Psoas muscle (tissue), 8 donors: Measurements from ENCODE around the gene PRRC2A. TPM values are rescaled to one million over a fixed set of nuclear protein-coding genes. Genes with fewer than 3 reads are reported as not detected.

ENCODE experiments used
- ATAC-seq, 4 donors: fragments of 200-7000 bp; cut with Tn5 transposase; one replicate each; pipeline ENCODE4 v1.9.1; 2020; ENCODE audit warnings: moderate library complexity in 3 of 4, mild to moderate bottlenecking in 2 of 4
- DNase-seq, 2 donors: peaks; one replicate each; pipeline ENCODE4 v3.0.0-alpha.2; 2020
- H3K27ac ChIP-seq: fragments of 200-600 bp; one replicate; pipeline ENCODE4 v1.8.0; 2022
- H3K27me3 ChIP-seq, 3 donors: fragments of 200-600 bp in 1 of 3; one replicate each; pipeline versions ENCODE4 v1.6.1 to v1.8.0; 2013 to 2022; ENCODE audit warnings: low read length in 2 of 3, mild to moderate bottlenecking in 2 of 3, moderate library complexity in 1 of 3; ENCODE audit not compliant: insufficient read depth in 3 of 3
- H3K36me3 ChIP-seq, 2 donors: fragments of 200-600 bp in 1 of 2; one replicate each; pipeline versions ENCODE4 v1.6.1 to v1.8.0; 2013 to 2022; ENCODE audit warnings: low read depth in 1 of 2, mild to moderate bottlenecking in 1 of 2, moderate library complexity in 1 of 2; ENCODE audit not compliant: insufficient read depth in 1 of 2
- H3K4me1 ChIP-seq: fragments of 200-600 bp; one replicate; pipeline ENCODE4 v1.8.0; 2022
- H3K4me3 ChIP-seq: fragments of 200-600 bp; one replicate; pipeline ENCODE4 v1.8.0; 2022; ENCODE audit warnings: mild to moderate bottlenecking
- H3K9me3 ChIP-seq: fragments of 200-600 bp; one replicate; pipeline ENCODE4 v1.8.0; 2022
- CTCF ChIP-seq: fragments of 200-600 bp; IDR thresholded peaks from one replicate; pipeline ENCODE4 v1.8.0; 2022; ENCODE audit warnings: antibody characterized with exemption
- WGBS, 3 donors: extraction: QIAGEN DNeasy Blood & Tissue Kit; methylation state at CpG; one replicate each; pipeline versions ENCODE4 v1.1.6 to v1.1.7; 2013; 5-methylcytosine and 5-hydroxymethylcytosine counted together
- intact Hi-C, 2 donors: fragments of 100-400 bp; cut with DNase I; formaldehyde crosslinking; loops; one replicate each; pipeline versions ENCODE4 v1.11.0 to v1.14.2; 2022
- polyA plus RNA-seq, 3 donors: library from polyadenylated mRNA; stranded (reverse); fragments of 200-250 nt; gene quantifications; one replicate each; pipeline ENCODE4 v1.2.3, GENCODE V29; 2013
- total RNA-seq, 4 donors: library from RNA; stranded (reverse); fragmentation: NEBNext Ultra II Directional in 2 of 4; extraction: Animal tissue kit (Norgen Biotek cat#: 25700) in 2 of 4; gene quantifications; one replicate each; pipeline versions ENCODE4 v1.2.1 to v1.2.4, GENCODE V29; 2021 to 2023
- donor health status: healthy with polysubstance abuse.
- donor health status: DM: no; HTN: no; CAD: no; lungs with moderate emphysema.
- donor health status: Bipolar disorder and iron deficiency.
- donor health status: healthy.
- donor health status: DM: yes; HTN: yes; CAD: no.
- donor health status: DM: no; HTN: no; CAD: no.
- donor health status: DM: no; HTN: no; CAD: no.
- donor health status: DM: yes; HTN: yes; CAD: no.

Gene PRRC2A
- total and polyA plus RNA-seq, 7 donors: 60.2 to 119 (median 81.4) TPM

- Histone ChIP-seq H3K4me3 (peak overlapping the region; percentile 32), H3K9me3 (no peaks in the 10 kb centered on the region), H3K27me3 (no peaks in the 10 kb centered on the region), H3K36me3 (no peaks in the 10 kb centered on the region), H3K4me1 (no peaks in the 10 kb centered on the region), H3K27ac (no peak overlapping the region)
- no peak for TF ChIP-seq CTCF
- intact Hi-C loops: loop anchor here in 1 of 2 donors (5.0 kb wide), 1 partner anchor 68 kb away; the partner anchor contains the start of genes ATP6V1G2 and NFKBIL1
- no peak for DNase-seq
- WGBS, 3 donors: 58 to 60% (median 60%) methylated on average over 7 of the region's 7 CpGs
- no peak for ATAC-seq
These were observed 4.8 kb upstream of the PRRC2A start for GRCh38 chr6:31615748-31616147.

- Histone ChIP-seq H3K4me3 (no peak overlapping the region), H3K9me3 (no peaks in the 10 kb centered on the region), H3K36me3 (peaks cover 2 to 3% of the 10 kb centered on the region in 2 donors), H3K27me3 (no peaks in the 10 kb centered on the region), H3K4me1 (peaks cover 7% of the 10 kb centered on the region), H3K27ac (no peak overlapping the region)
- 74 to 78% (median 74%) methylated on average over 2 of the region's 2 CpGs for WGBS, 3 donors
- TF ChIP-seq CTCF: no peak
- intact Hi-C loops: loop anchor here in 1 of 2 donors (5.0 kb wide), 1 partner anchor 70 kb away; the partner anchor contains the start of genes ATP6V1G2 and NFKBIL1
- no peak for ATAC-seq
- no peak for DNase-seq
These were observed 3.5 kb upstream of the PRRC2A start for GRCh38 chr6:31617010-31617409.

- Histone ChIP-seq H3K4me1 (peaks cover 16% of the 10 kb centered on the region), H3K4me3 (peak overlapping the region; percentile 88), H3K9me3 (no peaks in the 10 kb centered on the region), H3K27ac (peak overlapping the region; percentile 96), H3K27me3 (no peaks in the 10 kb centered on the region), H3K36me3 (peaks cover 7 to 31% of the 10 kb centered on the region in 2 donors)
- 0 to 1% (median 1%) methylated on average over 50 of the region's 50 CpGs for WGBS, 3 donors
- no peak for TF ChIP-seq CTCF
- peak; percentile 97 to 99 for DNase-seq
- intact Hi-C loops: loop anchor here in 1 of 2 donors (2.0 to 5.0 kb wide), 2 partner anchors 33 to 73 kb away; partner anchors contain the start of genes ATP6V1G2, BAG6 and NFKBIL1
- ATAC-seq: peak; percentile 88 to 94 (median 90)
These were observed 520 bp upstream of the PRRC2A start for GRCh38 chr6:31619805-31620585.

- Histone ChIP-seq H3K27me3 (no peaks in the 10 kb centered on the region), H3K4me3 (peak overlapping the region; percentile 88), H3K9me3 (no peaks in the 10 kb centered on the region), H3K27ac (peak overlapping the region; percentile 96), H3K36me3 (peaks cover 15 to 46% of the 10 kb centered on the region in 2 donors), H3K4me1 (peaks cover 16% of the 10 kb centered on the region)
- intact Hi-C loops: loop anchor here in 1 of 2 donors (2.0 kb wide), 1 partner anchor 31 kb away; the partner anchor contains the start of gene BAG6
- WGBS, 3 donors: 13 to 17% (median 16%) methylated on average over 15 of the region's 15 CpGs
- DNase-seq (no peak), ATAC-seq (no peak)
- no peak for TF ChIP-seq CTCF
These were observed 915 bp downstream of the PRRC2A start for GRCh38 chr6:31621320-31621939.
